Stimulated activated CD4-positive, alpha-beta T cell treated with anti-CD3 and anti-CD28 coated beads, Interleukin-2, amount 100 ng/mL, for 4 hours (primary cell): ENCODE data around the gene DUSP2.
"Not testable (repeated sequence)": the region's sequence is repeated elsewhere in the genome, so short reads cannot be mapped to it uniquely, and the experiment has no call there.

Experiments used
- DNase-seq: peaks from one replicate; pipeline ENCODE4 v3.0.0-alpha.2; 2020; ENCODE audit warnings: low read depth

DUSP2 gene

GRCh38 chr2:96146881-96147592, 1.8 kb upstream of the DUSP2 start:
- no peak for DNase-seq

GRCh38 chr2:96146153-96146880, 1.1 kb upstream of the DUSP2 start:
- DNase-seq: peak; percentile 88

DNA sequence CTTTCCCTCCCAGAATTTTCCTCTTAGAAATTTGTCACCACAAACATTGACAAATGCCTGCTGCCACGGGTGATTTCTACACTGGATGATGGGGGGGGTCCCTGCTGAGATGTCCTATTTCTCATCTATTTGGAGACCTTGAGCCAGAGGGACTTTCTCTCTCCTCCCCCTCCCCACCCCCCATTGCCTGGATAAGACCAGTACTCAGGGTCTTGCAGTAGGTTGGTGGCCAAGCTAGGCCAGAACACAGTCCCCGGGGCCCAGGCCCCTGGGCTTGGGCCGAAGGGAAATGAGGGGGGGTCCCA, 560 bp upstream of the DUSP2 start:
- no peak for DNase-seq

- DNase-seq: no peak
Measured at GRCh38 chr2:96144481-96145035, 682 bp downstream of the DUSP2 start.

DNA sequence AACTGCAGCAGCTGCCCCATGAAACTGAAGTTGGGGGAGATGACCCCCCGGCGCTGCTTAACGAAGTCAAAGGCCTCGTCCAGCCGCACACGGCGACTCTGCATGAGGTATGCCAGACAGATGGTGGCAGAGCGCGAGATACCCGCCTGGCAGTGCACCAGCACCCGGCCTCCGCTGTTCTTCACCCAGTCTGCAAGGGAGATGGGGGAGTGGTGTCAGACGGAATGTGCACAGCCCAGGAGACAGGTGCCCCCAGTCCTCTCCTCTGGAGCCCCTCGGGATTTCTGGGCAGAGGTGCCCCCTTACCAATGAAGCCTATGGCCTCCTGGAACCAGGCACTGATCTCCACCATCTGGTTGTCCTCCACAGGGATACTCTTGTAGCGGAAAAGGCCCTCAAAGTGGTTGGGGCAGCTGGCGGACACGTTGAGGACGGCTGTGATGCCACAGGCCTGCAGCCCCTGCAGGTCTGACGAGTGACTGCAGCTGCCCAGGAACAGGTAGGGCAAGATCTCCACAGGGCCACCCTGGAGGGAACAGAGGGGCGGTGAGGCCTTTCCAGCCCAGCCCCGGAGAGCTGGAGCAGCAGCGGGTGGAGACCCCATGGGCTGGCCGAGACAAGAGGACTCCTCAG, 1.3 kb downstream of the DUSP2 start:
- no peak for DNase-seq

- no peak for DNase-seq
Measured at GRCh38 chr2:96143231-96143847, 1.9 kb downstream of the DUSP2 start.

GRCh38 chr2:96142217-96143113, 2.8 kb downstream of the DUSP2 start:
- DNase-seq: peak; percentile 74

GRCh38 chr2:96141624-96141967, 3.6 kb downstream of the DUSP2 start:
- DNase-seq: not testable (repeated sequence)

GRCh38 chr2:96140941-96141623, 4.2 kb downstream of the DUSP2 start:
- no peak for DNase-seq

DNA sequence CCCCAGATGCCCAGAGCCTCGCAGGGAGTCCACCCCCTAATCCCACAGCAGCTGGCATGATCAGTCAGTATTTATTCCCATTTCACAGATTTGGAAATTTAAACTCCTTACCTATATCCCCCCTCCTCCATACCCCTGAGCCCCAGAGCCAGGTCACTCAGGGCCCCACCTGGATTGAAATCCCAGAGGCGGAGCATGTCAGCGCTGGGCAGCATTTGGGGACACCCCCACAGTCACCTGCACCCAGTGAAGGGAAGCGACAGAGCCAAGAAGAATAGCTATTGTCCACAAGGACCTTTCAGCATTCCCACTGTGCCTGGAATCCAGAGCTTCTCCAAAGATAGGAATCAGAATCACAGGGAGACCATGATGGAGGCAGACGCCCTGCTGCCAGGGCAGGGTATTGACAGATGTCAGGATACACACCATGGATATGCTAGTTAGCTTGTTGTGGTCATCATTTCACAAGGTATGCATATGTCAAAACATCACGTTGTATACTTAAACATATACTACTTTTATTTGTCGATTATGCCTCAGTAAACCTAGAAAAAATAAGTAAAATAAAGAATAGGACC, 6.0 kb downstream of the DUSP2 start:
- no peak for DNase-seq

DNA sequence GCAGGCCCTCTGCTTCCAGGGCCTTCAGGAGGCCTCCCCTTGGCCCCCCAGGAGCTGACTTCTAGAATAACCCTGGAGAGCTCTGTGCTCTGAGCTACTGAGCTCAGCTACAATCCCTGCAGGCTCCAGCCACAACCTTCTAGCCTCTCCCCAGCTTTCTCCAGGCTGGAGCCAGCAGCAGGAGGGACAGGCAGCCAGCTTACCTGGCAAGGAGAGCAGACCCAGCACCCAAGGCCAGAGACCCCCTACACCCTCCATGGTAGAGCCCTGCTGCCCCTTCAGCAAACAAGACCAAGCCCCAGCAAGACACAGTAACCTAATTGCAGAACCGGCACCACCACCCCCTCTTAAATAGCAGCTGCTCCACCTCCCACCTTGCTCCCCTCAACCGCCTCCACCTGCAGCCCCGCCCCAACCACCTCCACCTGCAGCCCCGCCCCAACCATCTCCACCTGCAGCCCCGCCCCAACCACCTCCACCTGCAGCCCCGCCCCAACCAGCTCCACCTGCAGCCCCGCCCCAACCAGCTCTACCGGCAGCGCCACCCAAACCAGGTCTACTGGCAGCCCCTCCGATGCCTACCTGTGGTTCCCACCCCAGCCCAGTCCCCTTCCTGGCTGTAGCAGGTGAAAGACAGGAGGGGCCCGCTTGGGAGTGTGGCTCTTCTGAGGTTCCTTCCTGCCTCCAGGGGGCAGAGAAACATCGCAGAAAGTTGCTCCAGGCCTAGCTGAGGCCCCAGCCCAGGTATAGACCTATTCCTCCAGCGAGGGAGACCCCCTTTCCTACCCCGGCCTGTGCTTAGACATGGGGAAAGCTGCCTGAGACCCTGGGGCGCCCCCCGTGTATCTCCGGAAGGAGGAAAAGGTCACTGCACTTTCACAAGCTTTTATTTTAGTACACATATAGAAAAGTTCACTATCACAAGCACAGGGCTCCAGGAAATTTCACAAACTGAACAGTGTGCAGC, 6.8 kb downstream of the DUSP2 start, which contains the start of gene ASTL:
TSS of gene ASTL (minus strand) at position 324 of the 967 bp plus-strand sequence. CDS start at position 258, 66 bp downstream.
- DNase-seq: no peak

GRCh38 chr2:96137321-96138178, 7.7 kb downstream of the DUSP2 start:
- no peak for DNase-seq

- no peak for DNase-seq
Measured at GRCh38 chr2:96136129-96136720, 9.0 kb downstream of the DUSP2 start.

DNA sequence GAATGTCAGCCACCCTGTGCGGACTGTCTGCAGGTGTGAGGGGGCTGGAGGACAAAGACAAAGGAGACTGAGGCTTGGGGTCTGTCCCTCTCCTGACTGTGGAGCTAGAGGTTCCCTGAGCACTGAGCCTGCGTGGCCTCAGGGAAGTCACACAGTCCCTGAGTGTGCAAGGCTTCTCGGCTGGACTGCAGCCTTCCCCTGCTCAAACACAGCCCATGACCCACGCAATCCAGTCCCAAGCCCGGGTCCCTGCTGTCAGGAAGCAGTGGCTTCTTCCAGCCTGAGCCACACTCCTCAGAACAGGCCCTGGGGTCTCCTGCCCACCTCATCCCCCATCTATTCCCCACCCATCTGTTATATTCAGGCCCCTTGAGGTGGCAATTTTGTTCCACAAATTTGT, 9.6 kb downstream of the DUSP2 start:
- DNase-seq: no peak

GRCh38 chr2:96135171-96135570, 10.1 kb downstream of the DUSP2 start:
- no peak for DNase-seq

DNA sequence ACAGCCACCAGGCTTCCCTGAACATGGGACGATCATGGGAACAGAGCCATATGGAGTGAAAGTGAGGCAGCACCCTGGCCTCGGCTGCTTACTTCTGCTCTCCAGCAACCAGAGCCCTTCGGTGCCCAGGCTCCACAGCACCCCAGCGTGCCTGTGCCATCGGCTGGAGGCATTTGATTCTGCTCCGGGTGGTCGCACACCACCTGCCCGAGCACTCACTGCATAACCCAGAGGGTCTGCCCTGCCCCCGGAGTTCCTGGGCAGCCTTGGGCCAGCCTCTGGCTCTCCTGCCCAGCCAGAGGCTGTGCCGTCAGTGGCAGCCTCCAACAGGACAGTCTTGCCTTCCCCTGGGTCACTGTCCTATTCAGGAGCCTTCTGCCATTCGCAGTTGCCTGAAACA, 10.8 kb downstream of the DUSP2 start:
- DNase-seq: no peak

DNA sequence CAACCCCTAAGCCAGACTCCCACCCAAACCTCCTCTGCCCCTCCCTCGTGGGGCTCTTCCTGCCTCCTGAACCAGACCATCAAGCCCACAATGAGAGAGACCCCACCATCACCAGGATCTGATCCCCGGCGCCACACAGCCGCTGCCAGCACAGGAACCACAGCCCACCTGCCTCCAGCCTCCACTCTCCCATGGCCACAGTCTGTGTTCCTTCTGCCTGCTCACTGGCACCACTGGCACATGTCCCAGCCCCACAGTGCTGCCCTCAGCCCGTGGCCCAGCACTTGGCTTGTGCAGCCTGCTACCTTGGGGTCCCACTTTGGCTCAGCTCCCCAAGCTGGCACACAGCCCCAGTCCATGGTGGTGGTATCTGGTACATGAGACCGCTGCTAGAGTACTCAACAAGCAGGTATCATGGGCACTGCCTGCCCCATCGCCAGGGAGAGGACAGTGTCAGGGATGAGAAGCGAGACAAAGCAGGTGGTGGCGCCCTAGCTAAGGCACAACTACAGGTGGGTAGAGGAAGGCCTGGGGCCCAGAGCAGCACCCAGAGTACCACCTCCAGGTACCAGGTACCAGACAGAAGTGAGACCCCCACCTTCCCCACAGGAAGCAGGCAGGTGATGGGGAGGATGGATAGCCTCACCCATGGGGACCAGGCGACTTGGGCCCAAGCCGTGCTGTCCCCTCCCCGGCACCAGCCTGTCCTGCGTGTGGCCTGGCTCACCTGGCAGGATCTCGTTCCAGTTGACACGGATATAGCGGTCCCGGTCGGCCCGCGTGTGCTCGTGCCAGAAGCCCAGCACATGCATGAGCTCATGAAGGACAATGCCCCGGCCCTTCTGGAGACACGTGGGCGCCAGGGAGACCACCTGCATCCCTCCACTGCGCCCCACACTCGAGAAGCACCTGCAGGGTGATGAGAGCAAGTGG, 13.2 kb downstream of the DUSP2 start:
- DNase-seq: no peak
